Superior temporal gyrus (tissue), 1 donor: ENCODE data around the gene CYTH4.
A peak's percentile ranks its signal among the peaks of the same experiment; 100 is the strongest.

Experiments
- DNase-seq: peaks from one replicate; pipeline ENCODE4 v3.0.0-alpha.2; 2016; ENCODE audit errors: extremely low spot score

CYTH4 gene

DNA sequence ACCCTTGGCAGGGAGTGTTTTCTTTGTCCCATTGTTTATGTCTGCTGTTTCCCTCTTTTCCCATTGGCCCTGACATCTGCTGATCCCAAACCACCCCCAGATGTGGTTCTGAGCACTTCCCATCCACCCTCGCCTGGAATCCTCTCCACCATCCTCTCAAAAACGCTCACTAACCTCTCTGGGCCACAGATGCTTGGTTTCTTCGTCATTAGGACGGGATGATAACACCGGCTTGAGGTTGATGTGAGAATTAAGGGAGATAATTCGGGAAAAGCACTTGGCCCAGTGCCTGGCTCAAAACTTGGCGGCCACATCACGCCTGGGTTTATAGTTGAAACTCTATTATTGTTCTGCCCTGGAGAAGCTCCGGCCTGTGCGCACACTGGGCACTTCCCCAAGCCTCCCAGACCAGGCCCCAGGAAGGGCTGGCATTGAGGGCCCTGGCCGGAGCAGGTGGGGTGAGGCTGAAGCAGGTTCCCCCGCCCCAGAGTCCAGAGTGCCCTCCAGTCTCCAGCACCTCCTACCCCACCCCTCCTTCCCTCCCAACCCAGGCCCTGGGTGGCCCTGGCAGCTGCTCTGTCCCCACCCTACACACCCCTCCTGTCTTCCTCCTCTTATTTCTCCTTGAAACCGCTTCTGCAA is 63.7 kb downstream of the CYTH4 start:
- no peak for DNase-seq

DNA sequence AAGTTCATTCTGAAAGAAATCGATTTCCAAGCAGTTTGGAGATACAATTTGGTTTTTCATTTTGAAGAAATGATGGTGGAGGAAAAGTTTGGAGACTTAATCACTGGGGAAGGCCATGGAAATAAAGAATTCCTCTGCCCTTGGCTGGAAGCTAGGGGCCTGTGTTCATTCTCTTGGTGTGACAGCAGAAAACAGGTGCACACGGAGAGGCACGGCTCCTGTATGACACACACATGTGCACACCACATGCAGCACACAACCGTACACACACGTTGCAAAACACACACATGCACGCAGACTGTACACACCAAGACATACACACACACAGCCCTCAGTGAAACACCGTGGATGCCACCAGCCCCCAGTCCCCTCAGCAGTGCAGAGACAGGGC is 64.2 kb downstream of the CYTH4 start:
- no peak for DNase-seq

DNA sequence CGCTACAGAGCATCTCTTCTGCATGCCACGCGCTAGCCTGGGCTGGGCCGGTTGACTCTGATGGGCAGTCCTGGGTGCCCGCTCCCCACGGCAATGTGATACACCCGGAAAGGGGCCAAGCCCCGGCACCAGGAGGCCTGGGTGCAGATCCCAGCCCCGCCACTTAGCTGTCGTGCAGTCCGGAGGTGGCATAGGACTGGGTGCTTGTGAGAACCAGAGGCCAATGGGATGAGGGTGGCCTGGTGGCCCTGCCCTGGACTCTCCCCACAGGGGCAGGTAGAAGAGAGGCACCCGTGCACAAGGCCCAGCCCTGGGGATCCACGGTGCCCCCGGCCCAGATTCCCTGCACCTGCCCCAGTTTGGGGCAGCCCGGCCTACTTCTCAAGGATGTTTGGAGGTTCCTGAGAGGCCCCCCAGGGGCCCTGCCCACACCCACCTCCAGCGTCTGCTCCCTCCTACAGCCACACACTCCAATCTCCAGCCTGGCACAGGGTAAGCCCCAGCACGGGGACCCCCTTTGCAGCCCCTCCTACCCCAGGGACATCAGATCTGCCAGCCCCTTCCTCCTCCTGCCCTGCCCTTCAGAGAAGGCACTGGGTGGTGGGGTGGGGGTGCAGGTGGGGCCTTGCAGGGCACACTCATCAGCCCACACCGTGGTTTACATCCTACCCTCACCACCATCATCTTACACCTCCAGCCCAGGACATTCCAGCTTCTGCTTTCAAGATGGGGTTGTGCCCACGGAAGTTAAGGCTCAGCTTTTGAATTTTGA is 66.9 kb downstream of the CYTH4 start:
- no peak for DNase-seq

DNA sequence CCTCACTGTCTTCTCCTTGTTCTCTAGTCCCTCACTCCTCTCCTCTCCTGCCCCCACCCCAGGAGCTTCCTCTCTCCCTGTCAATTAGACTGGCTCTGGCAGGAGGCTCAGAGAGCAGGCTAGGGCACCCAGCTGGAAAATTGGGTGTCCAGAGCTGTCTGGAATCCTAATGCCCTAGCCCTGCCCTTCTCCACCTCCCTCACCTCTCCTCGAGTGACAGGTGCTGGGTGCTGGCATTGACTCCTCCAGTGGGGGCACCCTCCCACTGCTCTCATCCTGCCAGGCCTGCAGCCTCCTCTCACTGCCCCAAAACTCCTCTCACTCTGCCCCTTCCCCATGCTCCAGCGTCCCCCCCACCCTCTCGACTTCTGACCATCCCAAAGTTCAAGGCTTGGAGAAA is 68.9 kb downstream of the CYTH4 start:
- DNase-seq, result no peak

DNA sequence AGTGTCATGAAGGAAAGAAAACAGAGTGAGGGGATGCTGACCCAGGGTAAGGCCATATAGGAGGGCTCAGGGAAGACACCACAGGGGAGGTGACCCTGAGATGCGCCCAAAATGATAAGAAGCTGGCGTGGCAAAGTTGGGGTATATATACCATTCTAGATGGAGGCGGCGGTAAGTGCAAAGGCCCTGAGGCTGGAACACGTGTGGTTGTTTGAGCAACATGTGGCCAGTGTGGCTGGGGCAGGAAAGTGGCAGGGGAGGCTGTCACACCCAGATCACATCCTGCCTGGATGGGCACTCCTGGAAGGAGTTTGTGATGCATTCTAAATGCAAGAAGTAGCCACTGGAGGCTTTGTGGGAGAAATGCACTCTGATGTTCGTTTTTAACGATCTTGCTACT is 70.2 kb downstream of the CYTH4 start:
- DNase-seq, result no peak

DNA sequence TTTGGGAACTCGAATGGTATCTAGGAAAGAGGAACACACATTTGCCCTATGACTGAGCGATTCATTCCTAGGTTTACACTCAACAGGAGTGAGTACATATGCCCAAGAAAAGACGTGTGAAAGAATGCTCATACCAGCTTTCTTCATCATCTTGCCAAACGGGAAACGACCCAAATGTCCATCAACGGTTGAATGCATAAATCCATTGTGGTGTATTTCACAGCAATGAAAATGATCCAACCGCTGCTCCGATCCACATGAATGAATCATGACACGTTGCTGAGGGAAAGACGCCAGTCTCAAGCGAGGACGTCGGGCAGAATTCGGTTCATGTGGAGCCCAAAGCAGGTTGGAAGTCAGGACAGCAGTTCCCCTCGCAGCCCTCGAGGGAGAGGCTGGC is 71.5 kb downstream of the CYTH4 start:
- peak; percentile 37 for DNase-seq

DNA sequence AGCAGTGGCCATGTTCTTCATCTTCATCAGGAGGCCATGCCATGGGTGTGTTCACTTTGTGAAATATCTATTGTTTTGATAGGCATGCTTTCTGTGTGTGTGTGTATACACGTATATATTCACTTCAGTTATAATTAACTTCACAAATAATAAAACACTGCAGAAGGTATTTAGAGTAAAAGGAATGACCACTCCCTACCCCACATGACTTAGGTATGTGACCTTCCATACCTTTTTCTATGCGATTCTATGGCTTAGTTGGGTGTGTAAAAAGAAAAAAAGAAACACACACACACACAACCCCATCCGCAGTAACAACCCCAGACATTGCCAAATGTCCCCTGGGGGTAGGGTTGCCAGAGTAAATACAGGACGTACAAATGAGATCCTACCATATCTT is 72.0 kb downstream of the CYTH4 start:
- DNase-seq, result no peak

DNA sequence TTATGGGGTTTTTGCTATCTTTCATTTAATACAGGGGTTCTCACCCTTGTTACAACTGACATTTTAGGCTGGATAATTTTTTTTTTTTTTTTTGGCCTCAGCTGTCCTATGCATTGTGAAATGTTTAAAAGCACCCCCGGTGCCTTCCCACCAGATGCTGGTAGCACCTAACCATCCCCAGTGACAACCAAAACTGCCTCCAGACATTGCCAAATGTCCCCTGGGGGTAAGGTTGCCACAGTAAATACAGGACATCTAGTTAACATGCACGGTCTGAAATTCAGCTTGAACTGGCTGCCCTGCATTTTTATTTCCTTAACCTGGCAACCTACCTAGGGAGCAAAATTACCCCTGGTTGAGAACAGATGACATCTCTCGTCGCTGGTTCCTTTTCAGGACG is 72.4 kb downstream of the CYTH4 start:
- DNase-seq, result no peak

DNA sequence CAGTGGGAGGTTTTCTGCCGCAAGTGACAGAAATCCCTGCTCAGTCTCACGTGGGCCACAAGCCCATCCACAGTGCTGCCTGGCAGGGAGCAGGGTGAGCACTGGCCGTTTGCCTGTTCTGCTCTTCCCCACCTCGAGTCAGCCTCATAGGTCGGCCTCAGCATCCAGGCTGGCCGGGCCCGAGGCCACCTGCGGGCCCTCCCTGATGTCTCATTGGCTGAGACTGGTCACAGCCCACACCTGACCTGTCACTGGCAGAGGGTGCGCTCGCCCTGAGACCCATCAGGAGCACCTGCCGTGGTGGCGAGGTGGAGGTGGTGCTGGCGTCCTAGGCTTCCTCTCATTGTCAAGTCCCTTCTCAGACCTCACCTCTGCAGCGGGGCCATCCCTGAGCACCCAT is 72.9 kb downstream of the CYTH4 start:
- no peak for DNase-seq

DNA sequence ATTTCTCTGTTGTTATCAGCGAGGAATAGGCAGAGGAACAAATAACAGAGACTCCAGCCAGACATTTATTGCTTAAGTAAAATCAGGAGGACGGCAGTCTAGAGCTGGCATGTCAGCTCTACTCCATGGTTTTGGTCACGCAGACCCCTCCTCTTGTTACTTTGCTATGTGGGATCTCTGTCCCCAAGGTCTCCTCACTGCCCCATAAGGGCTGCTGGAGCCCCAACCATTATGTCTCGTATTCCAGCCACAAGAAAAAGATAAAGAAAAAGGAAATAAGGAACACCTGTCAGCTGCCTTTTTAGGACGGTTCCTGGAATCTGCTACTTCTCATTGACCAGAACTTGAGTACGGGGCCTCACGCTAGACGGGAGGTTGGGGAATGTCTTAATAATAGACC is 74.6 kb downstream of the CYTH4 start:
- DNase-seq, result no peak

DNA sequence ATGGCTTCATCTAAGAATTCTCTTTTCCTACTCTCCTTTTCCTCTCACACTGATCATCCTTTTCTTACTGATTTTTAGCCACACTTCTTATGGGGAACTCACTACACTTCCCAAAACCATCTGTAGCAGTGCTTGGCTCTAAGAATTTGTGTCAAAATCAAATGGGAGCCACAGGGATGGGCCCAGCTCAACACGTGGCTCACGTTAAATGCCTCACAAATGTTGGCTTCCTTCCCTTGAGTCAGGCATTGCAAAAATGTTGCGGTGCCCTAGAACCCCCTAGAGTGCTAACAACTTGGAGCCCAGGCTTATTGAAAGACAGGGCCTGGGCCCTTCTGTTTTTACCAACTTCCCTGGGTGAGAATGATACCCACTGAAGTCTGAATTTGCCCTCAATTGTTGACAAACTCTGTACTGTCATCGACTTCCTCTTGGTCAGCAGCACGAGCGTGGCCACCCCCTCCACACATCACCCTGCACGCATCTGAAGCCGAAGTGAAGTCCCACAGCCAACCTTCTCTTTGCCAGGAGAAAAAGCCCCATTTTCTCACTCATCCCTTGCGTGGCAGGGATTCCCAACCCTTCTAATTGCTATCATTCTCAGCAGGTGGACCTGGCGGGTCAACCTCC is 75.3 kb downstream of the CYTH4 start:
- no peak for DNase-seq

DNA sequence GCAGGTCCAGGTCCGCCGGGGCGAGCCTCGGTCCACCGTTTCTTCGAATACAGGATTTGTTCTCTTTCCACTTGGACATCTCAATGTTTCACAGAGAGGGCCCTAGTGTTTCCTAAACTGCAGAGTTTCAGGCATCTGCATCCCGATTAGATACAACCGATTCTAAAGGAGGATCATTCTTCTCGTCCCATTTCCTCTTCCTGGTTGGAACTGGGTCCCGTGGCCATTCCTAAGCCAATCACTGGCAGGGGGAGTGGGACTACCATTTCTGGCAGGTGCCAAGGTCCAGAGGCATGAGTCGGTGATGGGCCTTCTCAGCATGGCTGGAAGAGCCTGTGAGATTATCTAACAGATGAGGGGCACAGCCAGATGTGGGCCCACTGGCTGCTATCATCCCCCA is 76.1 kb downstream of the CYTH4 start:
- DNase-seq, result no peak

DNA sequence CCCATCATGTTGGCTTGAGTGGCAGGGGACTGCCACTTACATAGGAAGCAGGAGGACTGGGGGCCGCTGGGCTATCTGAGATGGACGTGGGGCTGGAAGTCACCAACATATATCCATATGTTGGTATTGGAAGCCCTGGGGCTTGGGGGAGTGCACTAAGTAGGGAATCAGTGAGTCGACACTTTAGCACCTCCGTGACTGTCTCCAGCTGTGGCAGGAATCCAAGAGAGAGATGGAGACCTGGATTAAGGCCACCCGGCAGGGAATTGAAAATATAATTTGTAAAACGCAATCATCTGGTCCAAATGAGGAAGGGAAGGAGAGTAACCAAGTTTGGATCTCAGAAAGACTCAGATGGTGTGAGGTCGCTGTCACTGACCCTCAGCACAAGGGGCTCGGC is 76.6 kb downstream of the CYTH4 start:
- no peak for DNase-seq

DNA sequence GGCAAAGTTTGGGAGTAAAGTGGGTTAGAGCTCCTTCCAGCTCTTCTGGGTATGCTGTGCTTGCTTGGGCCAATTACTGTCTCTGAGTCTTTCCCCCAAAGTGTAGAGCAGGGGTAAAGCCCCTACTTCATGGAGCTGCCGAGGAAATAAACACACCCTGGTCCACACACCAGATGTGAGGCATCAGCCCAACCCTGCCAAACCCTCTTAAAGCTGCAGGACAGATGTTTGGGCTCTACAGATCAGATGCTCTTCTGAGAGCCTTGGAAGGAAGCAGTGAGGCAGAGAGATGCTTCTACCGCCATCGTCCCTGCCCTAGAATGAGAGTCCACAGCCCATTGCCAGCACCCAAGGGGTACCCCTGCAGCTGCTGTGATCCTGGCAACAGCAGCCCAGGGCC is 80.3 kb downstream of the CYTH4 start:
- no peak for DNase-seq

DNA sequence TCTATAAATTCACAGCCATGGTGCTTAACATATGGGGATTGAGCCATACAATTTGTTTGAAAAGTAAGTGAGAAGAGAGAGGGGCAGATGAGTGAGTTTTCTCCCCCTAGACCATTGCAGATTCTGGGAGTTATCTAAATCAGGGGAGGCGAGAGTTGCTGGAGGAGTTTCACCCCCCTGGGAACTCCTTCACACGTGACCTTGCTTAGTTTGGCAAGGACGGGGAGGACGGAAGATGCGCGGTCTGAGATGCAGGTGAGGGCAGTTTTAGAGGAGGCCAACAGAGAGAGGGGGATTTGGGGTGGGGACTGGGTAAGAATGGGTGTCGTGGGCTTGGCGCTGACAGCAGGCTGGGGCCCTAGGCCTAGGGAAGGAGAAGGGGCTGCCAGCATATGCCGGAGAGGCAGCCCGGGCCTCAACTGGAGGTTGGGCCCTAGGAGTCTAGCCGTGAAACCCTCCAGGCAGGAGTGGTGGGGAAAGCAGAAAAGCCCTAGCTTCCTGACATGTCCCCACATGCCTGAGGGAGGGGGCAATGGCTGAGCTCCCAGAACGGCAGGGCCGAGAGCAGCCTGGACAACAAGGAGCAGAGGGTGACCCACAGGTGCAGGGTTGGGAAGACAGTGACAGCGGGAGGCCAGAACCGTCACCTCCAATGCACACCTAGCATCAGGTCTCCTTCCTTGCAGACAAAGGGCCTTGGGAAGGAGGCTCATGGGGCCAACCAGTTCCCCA is 81.1 kb downstream of the CYTH4 start:
- DNase-seq, result no peak
